AG09309 (cell line): Measurements from ENCODE around the gene TERC.

Experiments used
- DNase-seq: peaks from one replicate; pipeline ENCODE4 v3.0.0-alpha.2; 2010; ENCODE audit warnings: low read depth
- H3K4me3 ChIP-seq: 2 replicates; pipeline ENCODE4 v1.5.1; 2011; ENCODE audit warnings: mild to moderate bottlenecking, low read depth, low read length, moderate library complexity; ENCODE audit not compliant: control insufficient read depth
- TF ChIP-seq, protein P1 (sequence below): IDR thresholded peaks from 2 replicates; pipeline ENCODE4 v1.5.1; 2011; ENCODE audit warnings: mild to moderate bottlenecking, low read depth, low read length, inconsistent platforms; ENCODE audit not compliant: insufficient read depth, control insufficient read depth; ENCODE audit errors: missing control alignments

Gene TERC

DNA sequence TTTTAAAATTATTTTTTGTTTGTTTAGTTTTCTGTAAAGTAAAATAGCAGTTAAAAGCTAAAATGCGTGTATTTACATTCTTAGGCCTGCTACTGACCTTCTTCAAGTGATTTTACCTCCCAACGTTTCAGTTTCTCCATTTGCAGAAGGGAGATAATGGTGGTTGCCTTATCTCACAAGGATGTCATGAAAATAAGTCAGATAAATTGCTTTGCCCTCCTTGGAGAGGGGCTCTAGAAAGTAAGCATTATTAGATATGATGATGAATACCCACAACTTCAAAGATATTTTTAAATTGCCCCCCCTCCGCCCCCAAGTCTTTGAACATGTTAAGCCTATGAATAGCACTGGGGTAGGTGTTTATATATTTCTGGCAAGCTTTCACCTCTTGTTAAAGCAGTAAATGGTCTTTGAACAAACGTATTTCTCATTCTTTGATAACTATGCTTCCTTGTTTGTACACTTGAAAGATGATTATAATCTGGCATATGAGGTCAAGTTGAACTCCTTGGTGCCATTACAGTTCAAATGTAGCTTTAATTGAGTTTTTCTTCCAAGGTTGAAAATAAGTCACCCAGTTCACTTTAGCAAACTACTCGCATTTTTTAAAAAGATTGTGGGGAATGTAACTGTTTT is 6.4 kb downstream of the TERC start:
- no peak overlapping the region for H3K4me3 ChIP-seq
- no peak for DNase-seq
- TF ChIP-seq, protein P1, sequence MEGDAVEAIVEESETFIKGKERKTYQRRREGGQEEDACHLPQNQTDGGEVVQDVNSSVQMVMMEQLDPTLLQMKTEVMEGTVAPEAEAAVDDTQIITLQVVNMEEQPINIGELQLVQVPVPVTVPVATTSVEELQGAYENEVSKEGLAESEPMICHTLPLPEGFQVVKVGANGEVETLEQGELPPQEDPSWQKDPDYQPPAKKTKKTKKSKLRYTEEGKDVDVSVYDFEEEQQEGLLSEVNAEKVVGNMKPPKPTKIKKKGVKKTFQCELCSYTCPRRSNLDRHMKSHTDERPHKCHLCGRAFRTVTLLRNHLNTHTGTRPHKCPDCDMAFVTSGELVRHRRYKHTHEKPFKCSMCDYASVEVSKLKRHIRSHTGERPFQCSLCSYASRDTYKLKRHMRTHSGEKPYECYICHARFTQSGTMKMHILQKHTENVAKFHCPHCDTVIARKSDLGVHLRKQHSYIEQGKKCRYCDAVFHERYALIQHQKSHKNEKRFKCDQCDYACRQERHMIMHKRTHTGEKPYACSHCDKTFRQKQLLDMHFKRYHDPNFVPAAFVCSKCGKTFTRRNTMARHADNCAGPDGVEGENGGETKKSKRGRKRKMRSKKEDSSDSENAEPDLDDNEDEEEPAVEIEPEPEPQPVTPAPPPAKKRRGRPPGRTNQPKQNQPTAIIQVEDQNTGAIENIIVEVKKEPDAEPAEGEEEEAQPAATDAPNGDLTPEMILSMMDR: no peak

DNA sequence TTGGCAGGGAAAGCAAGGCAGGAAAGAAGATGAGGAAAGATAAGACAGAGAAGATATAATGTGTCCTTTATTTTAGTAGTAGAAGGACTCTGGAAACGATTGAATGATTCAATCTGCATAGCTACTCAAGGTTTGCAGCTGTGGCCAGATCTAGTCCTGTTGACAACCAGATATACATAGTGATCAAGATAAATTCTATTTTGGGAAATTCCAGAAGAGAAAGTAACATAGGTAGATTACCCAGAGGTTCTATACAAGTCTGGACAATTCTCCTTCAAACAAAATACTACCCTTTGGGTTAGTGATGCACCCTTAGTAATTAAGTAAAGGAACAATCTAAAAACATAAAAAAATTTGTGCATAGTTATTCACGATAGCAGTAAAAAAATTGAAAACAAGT is 9.4 kb downstream of the TERC start:
- TF ChIP-seq, protein P1: no peak

DNA sequence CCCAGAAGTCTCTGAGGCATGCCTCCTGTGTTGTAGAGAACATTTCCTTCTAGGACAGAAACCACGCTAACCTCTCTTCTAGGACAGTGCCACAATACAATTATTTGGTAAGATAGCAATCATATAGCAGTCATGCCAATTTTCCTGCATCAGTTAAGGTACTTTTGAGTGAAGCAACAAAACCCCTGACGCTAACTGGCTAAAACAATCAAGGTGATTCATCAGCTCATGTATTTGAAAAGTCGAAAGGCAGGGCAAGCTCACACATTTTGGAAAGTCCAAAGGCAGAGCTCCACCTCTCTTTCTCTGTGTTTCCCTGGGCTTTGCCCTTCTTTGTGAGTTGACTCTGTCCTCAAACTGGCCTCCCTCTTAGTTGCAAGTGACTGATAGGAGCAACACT is 10.1 kb downstream of the TERC start:
- no peak overlapping the region for H3K4me3 ChIP-seq
- TF ChIP-seq, protein P1: no peak
- DNase-seq: no peak

More for the DNA sequence above, 9.4 kb downstream of the TERC start:
- H3K4me3 ChIP-seq: no peak overlapping the region
- DNase-seq: no peak

DNA sequence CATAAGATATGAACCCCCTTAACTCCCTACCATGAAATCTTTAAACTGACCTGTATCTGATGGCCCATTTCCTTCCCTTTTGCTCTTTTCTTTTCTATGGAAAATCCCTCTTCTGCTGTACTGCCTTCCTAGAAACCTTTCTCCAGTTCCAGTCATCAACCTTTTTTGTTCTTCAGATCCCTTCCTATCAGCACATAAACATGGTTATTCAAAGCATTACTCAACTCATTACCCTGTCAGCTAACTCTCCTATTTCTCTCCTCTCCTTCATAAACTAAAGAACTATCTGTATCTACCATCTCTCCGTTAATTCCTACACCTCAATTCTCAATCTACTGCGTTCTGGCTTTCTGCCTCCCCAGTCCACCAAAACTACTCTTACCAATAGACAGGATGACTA is 13.0 kb downstream of the TERC start:
- DNase-seq: no peak
- no peak overlapping the region for H3K4me3 ChIP-seq
- TF ChIP-seq, protein P1: no peak

DNA sequence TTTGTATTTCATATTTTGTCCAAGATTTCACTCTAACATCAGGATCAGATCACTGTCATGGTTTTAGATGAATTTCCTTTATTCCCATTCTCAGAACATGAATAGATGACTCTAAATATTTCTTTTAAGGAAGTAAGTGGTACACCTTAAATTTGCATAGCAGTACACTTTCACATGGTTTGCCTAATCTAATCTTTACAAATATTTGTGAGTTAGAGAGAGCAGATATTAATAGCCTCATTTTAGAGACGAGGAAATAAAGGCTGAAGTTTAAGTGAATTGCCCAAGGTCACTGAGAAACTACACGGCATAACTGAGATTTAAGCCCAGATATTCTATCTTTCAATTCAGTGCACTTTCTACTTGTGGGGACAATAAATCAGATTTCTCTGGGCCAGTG is 14.2 kb downstream of the TERC start:
- no peak overlapping the region for H3K4me3 ChIP-seq
- TF ChIP-seq, protein P1: no peak
- DNase-seq: no peak

DNA sequence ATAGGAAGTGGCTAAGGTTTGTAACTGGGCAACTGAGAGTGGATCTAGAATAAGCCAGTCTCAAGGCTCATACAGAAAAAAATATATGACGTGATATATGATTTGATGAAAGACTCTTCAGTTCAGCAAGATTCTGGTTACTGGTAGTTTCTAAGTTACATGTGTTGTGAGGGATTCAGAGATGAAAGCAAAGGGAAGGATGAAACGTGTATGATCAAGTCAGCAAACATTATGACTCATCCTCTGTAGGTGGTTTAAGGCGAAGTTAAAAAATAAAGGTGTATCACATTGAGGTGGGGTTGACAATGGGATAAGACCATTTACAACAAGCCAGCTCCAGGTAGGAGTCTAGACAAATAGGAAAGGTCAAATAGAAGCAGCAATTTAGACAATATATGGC is 16.2 kb downstream of the TERC start:
- no peak for DNase-seq
- H3K4me3 ChIP-seq: no peak overlapping the region
- TF ChIP-seq, protein P1: no peak
